ENCODE data around the gene SLC29A3. TPM values are rescaled to one million over a fixed set of nuclear protein-coding genes. Genes with fewer than 3 reads are reported as not detected.

SLC29A3 gene
- total RNA-seq, 4 donors from 2014 or later: 2.5 to 6.8 (median 5.8) TPM

GRCh38 chr10:71378336-71379117, 59.5 kb downstream of the SLC29A3 start:
- ATAC-seq (ENCODE audit: low FRiP score): no peak
- TF ChIP-seq, protein P1, sequence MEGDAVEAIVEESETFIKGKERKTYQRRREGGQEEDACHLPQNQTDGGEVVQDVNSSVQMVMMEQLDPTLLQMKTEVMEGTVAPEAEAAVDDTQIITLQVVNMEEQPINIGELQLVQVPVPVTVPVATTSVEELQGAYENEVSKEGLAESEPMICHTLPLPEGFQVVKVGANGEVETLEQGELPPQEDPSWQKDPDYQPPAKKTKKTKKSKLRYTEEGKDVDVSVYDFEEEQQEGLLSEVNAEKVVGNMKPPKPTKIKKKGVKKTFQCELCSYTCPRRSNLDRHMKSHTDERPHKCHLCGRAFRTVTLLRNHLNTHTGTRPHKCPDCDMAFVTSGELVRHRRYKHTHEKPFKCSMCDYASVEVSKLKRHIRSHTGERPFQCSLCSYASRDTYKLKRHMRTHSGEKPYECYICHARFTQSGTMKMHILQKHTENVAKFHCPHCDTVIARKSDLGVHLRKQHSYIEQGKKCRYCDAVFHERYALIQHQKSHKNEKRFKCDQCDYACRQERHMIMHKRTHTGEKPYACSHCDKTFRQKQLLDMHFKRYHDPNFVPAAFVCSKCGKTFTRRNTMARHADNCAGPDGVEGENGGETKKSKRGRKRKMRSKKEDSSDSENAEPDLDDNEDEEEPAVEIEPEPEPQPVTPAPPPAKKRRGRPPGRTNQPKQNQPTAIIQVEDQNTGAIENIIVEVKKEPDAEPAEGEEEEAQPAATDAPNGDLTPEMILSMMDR (IDR thresholded peaks at IDR 0.05): no peak
- DNase-seq (ENCODE audit: low spot score): no peak

DNA sequence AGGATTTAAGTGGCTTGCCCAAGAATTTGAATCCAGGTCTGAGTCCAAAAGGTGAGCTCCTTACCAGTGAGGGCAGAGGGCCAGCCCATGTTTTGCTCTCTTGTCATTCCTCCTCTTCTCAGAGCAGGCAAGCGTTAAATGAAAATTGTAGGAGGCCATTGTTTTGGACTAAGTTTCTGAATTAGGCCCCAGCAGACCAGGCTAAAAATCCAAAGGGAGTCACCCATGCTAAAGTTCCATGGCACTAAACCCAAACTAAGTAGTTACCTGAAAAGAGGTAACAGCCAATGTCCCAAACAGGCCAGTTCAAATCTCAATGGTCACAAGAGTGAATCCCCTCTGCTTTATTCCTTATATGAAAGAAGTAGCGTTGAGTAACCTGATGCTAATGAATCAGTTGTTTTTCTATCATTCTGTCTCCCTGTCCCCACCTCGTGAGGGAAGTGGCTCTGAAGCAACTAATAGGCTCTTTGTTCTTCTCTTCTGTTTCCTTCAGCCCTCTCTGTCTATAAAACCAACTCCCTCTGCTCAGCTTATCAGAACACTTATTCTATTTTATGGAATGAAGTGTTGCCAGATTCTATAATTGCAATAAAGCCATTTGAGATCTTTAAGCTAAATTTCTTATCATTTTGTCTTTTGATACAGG, 60.2 kb downstream of the SLC29A3 start:
- no peak for ATAC-seq (ENCODE audit: low FRiP score)
- TF ChIP-seq, protein P1 (IDR thresholded peaks at IDR 0.05): no peak

GRCh38 chr10:71380841-71381240, 61.8 kb downstream of the SLC29A3 start:
- DNase-seq (ENCODE audit: low spot score) (no peak), ATAC-seq (ENCODE audit: low FRiP score) (no peak)
- TF ChIP-seq, protein P1 (IDR thresholded peaks at IDR 0.05): no peak

More for the DNA sequence above, 60.2 kb downstream of the SLC29A3 start:
- DNase-seq (ENCODE audit: low spot score): no peak

GRCh38 chr10:71381611-71382010, 62.6 kb downstream of the SLC29A3 start:
- DNase-seq (ENCODE audit: low spot score): no peak
- TF ChIP-seq, protein P1 (IDR thresholded peaks at IDR 0.05): no peak
- no peak for ATAC-seq (ENCODE audit: low FRiP score)

- TF ChIP-seq, protein P1 (IDR thresholded peaks at IDR 0.05): no peak
- no peak for ATAC-seq (ENCODE audit: low FRiP score)
- no peak for DNase-seq (ENCODE audit: low spot score)
Observed at GRCh38 chr10:71382028-71382427, 63.0 kb downstream of the SLC29A3 start.

DNA sequence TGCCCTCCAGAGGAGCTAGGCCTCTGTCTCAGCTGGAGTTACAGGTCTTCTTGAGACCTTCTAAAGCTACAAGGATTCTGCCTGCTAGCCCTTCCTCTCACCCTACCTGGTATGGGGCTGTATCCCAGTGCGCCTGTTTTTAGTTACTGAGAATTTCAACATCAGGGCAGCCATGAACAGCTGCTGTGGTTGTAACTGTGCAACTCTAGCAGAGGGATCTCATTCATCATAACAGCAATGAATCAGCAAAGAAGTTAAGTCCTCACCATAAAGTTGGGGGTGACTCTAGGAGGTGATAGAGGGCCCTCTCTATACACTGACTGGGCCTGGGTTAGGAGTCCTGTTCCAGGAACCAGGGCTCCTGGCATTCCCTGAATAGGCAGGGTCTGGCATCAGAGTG, 63.7 kb downstream of the SLC29A3 start:
- TF ChIP-seq, protein P1 (IDR thresholded peaks at IDR 0.05): no peak
- no peak for DNase-seq (ENCODE audit: low spot score)
- no peak for ATAC-seq (ENCODE audit: low FRiP score)
